HCT116 (cell line): ENCODE measurements around the gene SLC2A13.

ENCODE experiments used
- CBX3 ChIP-seq: IDR thresholded peaks from 2 replicates; pipeline ENCODE4 v1.6.1; 2012; ENCODE audit warnings: low read depth
- EZH2 ChIP-seq: fragments of 200-600 bp; sonication (generic); IDR thresholded peaks from 2 replicates; pipeline ENCODE4 v1.6.1; 2017; ENCODE audit warnings: antibody characterized with exemption, mixed run types
- POLR2A ChIP-seq: IDR thresholded peaks from 2 replicates; pipeline ENCODE4 v1.7.0; 2011; ENCODE audit warnings: borderline replicate concordance; ENCODE audit not compliant: insufficient read depth, insufficient read length; ENCODE audit errors: extremely low read depth
- POLR2AphosphoS5 ChIP-seq: IDR thresholded peaks from 2 replicates; pipeline ENCODE4 v1.6.1; 2011; ENCODE audit warnings: mild to moderate bottlenecking, low read depth, low read length, moderate library complexity
- TF ChIP-seq, protein P1 (sequence below), 3 experiments: fragments of 200-600 bp in 1 of 3; sonication (generic) in 1 of 3; IDR thresholded peaks in 2 of 3; conservative IDR thresholded peaks in 1 of 3; 2 replicates each; pipeline ENCODE4 v1.5.1; 2012 to 2017; ENCODE audit warnings: low read depth in 2 of 3, low read length in 2 of 3, antibody characterized with exemption in 1 of 3, borderline replicate concordance in 1 of 3, control low read depth in 1 of 3, mild to moderate bottlenecking in 1 of 3, mixed read lengths in 1 of 3, mixed run types in 1 of 3, moderate library complexity in 1 of 3; ENCODE audit not compliant: insufficient read depth in 1 of 3

DNA sequence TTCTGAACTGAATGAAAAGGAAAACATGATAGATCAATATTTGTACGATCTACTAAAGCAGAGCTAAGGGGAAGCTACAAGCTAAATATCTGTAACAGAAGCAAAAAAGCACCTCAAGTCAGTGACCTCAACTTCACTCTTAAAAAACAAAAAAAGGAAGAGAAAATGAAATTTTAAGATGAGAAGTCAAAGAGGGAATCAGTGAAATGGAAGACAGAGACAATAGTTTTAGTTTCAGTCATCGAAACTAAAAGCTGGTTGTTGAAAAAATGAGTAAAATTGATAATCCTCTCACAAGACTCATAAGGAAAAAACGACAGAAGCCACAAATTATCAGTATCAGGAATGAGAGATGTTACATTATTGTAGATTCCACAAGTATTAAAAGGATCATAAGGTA is 11.9 kb upstream of the SLC2A13 start:
- no peak for TF ChIP-seq CBX3
- no peak for TF ChIP-seq POLR2AphosphoS5
- no peak for TF ChIP-seq EZH2
- TF ChIP-seq, protein P1, sequence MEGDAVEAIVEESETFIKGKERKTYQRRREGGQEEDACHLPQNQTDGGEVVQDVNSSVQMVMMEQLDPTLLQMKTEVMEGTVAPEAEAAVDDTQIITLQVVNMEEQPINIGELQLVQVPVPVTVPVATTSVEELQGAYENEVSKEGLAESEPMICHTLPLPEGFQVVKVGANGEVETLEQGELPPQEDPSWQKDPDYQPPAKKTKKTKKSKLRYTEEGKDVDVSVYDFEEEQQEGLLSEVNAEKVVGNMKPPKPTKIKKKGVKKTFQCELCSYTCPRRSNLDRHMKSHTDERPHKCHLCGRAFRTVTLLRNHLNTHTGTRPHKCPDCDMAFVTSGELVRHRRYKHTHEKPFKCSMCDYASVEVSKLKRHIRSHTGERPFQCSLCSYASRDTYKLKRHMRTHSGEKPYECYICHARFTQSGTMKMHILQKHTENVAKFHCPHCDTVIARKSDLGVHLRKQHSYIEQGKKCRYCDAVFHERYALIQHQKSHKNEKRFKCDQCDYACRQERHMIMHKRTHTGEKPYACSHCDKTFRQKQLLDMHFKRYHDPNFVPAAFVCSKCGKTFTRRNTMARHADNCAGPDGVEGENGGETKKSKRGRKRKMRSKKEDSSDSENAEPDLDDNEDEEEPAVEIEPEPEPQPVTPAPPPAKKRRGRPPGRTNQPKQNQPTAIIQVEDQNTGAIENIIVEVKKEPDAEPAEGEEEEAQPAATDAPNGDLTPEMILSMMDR (IDR thresholded peaks at IDR 0.05 in 2 of 3, conservative IDR thresholded peaks at IDR 0.05 in 1 of 3; ENCODE audit: borderline replicate concordance in 1 of 3, insufficient read depth in 1 of 3, low read depth in 2 of 3, low read length in 2 of 3), result no peak
- TF ChIP-seq POLR2A, result no peak
